ENCODE data around the gene CHD2.

Gene CHD2

DNA sequence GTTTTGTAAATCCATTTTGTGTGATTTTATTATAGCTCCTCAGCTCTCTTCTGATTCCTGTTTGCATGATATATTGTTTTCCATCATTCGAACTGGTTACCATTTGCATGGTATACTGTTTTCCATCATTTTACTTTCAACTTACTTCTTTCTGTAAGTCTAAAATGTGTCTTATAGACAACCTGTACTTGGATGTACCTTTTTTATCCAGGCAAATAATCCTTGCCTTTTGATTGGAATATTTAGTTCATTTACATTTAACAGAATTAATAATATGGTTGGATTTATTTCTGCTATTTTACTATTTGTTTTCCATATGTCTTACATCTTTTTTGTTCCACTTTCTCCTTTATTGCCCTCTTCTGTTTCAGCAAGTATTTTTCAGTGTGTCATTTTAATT, 62.8 kb downstream of the CHD2 start:
- Histone ChIP-seq H3K27ac (no peak overlapping the region), H3K36me3 (peaks cover 82% of the 10 kb centered on the region)
- TF ChIP-seq CTCF (IDR thresholded peaks at IDR 0.05; ENCODE audit: low read depth, low read length) = no peak

DNA sequence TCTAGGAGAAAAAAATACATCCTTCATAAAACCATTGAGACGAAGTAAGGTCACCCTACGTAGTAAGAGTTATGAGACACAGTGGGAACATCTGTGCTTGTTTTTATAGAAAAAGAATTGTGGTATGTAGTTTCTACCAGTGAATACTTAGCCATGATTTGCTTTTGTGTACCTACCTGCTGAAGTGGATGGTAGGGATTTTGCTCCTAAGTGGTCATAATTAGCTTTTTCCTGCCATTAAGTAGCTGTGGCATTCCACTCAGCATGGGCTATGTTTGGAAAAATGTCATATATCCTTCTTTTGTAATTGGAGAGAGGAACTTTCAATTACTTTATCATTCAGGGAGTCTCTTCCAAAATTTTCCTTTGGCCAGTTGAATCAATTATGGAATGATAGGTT, 63.7 kb downstream of the CHD2 start:
- DNase-seq = no peak
- no peak for TF ChIP-seq CTCF (IDR thresholded peaks at IDR 0.05; ENCODE audit: low read depth, low read length)
- H3K9me3 ChIP-seq (ENCODE audit: severe bottlenecking) = no peaks in the 10 kb centered on the region

More for the DNA sequence above, 62.8 kb downstream of the CHD2 start:
- H3K27me3 ChIP-seq (ENCODE audit: insufficient read depth, low read depth, severe bottlenecking) = no peaks in the 10 kb centered on the region
- H3K4me3 ChIP-seq (ENCODE audit: low read depth, low read length) = no peak overlapping the region
- no peak for DNase-seq
- H3K9me3 ChIP-seq (ENCODE audit: severe bottlenecking) = no peaks in the 10 kb centered on the region

DNA sequence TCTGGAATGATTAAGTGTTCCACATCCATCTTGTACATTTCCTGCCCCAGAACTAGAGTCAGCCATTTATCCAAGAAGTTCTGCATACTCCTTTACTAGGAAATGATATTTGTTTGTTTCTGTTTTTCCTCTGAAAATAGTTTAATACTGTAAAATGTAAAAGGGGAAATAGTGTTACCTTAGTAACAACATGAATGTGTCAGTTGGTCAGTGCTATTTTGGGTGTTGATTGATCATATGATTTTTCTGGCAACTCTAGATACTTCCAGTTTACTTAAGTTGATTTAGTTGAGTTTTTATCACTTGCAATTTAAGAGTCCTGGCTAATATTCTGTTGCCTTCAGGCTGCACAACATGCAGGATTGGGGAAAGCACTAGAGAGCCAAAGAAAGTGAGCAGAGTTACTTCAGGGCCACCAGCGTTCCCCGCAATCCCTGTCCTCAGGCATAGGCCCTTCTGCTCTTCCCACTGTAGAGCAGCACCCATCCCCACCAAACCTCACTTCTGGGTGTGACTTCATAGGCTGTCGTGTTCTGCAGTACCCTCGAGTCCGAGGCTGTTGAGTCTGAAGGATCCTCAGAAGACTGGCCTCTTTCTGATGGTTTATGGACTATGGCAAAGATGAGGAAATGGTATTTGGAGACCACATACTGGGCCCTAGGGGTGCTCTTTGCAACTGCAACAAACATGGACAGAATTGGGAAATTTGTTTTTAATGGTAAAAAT, 69.0 kb downstream of the CHD2 start:
- DNase-seq = no peak
- H3K4me3 ChIP-seq (ENCODE audit: low read depth, low read length) = no peak overlapping the region
- TF ChIP-seq CTCF (IDR thresholded peaks at IDR 0.05; ENCODE audit: low read depth, low read length) = no peak
- H3K27me3 ChIP-seq (ENCODE audit: insufficient read depth, low read depth, severe bottlenecking) = no peaks in the 10 kb centered on the region
- H3K9me3 ChIP-seq (ENCODE audit: severe bottlenecking) = no peaks in the 10 kb centered on the region
- H3K27ac ChIP-seq = no peak overlapping the region
- H3K36me3 ChIP-seq = peaks cover 81% of the 10 kb centered on the region

More for the DNA sequence above, 63.7 kb downstream of the CHD2 start:
- Histone ChIP-seq H3K27me3 (ENCODE audit: insufficient read depth, low read depth, severe bottlenecking) (no peaks in the 10 kb centered on the region), H3K4me3 (ENCODE audit: low read depth, low read length) (no peak overlapping the region), H3K27ac (no peak overlapping the region), H3K36me3 (peaks cover 83% of the 10 kb centered on the region)

- peaks cover 87% of the 10 kb centered on the region for H3K36me3 ChIP-seq
- H3K4me3 ChIP-seq (ENCODE audit: low read depth, low read length) = no peak overlapping the region
- H3K27me3 ChIP-seq (ENCODE audit: insufficient read depth, low read depth, severe bottlenecking) = no peaks in the 10 kb centered on the region
- no peak overlapping the region for H3K27ac ChIP-seq
- no peak for DNase-seq
- H3K9me3 ChIP-seq (ENCODE audit: severe bottlenecking) = no peaks in the 10 kb centered on the region
- no peak for TF ChIP-seq CTCF (IDR thresholded peaks at IDR 0.05; ENCODE audit: low read depth, low read length)
Measured at GRCh38 chr15:92970656-92971055, 70.5 kb downstream of the CHD2 start.

GRCh38 chr15:92971081-92971480, 71.0 kb downstream of the CHD2 start:
- Histone ChIP-seq H3K27me3 (ENCODE audit: insufficient read depth, low read depth, severe bottlenecking) (no peaks in the 10 kb centered on the region), H3K36me3 (peaks cover 91% of the 10 kb centered on the region), H3K9me3 (ENCODE audit: severe bottlenecking) (no peaks in the 10 kb centered on the region), H3K27ac (no peak overlapping the region), H3K4me3 (ENCODE audit: low read depth, low read length) (no peak overlapping the region)
- no peak for DNase-seq
- TF ChIP-seq CTCF (IDR thresholded peaks at IDR 0.05; ENCODE audit: low read depth, low read length) = no peak

DNA sequence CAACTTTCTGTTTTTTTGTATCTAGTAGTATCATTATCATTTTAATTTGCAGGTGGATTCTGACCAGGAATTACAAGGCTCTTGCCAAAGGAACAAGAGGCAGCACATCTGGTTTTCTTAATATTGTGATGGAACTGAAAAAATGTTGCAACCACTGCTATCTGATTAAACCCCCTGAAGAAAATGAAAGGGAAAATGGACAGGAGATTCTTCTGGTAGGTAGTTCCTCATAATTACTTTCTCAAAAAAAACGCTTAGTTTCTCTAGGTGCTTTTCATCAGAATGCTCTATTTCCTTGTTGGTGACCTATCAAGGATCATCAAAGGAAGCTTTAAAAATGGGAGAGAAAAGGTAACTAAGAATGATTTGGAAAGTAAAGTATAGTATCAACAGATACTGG, 71.6 kb downstream of the CHD2 start:
- no peak for TF ChIP-seq CTCF (IDR thresholded peaks at IDR 0.05; ENCODE audit: low read depth, low read length)
- H3K36me3 ChIP-seq = peaks cover 88% of the 10 kb centered on the region

More for the DNA sequence above, 71.6 kb downstream of the CHD2 start:
- no peak overlapping the region for H3K27ac ChIP-seq
- H3K27me3 ChIP-seq (ENCODE audit: insufficient read depth, low read depth, severe bottlenecking) = no peaks in the 10 kb centered on the region
- H3K4me3 ChIP-seq (ENCODE audit: low read depth, low read length) = no peak overlapping the region
- H3K9me3 ChIP-seq (ENCODE audit: severe bottlenecking) = no peaks in the 10 kb centered on the region
- DNase-seq = no peak

All from WERI-Rb-1 (cell line).